RWPE2 (cell line): Measurements from ENCODE around the gene STON2.
"Not testable (repeated sequence)": the region's sequence is repeated elsewhere in the genome, so short reads cannot be mapped to it uniquely, and the experiment has no call there.

ENCODE experiments used
- ATAC-seq: fragments of 200-7000 bp; cut with Tn5 transposase; 3 replicates; pipeline ENCODE4 v1.9.1; 2021; ENCODE audit warnings: low read depth
- DNase-seq: peaks from one replicate; pipeline ENCODE4 v3.0.0-alpha.2; 2020; ENCODE audit warnings: low spot score
- H3K27ac ChIP-seq: fragments of 450-650 bp; 2 replicates; pipeline ENCODE4 v1.5.1; 2017; ENCODE audit warnings: mild to moderate bottlenecking; ENCODE audit not compliant: poor library complexity, severe bottlenecking
- H3K27me3 ChIP-seq: fragments of 250-450 bp; sonication (Bioruptor Pico); 2 replicates; pipeline ENCODE4 v1.5.1; 2021; ENCODE audit warnings: mild to moderate bottlenecking, moderate library complexity; ENCODE audit not compliant: insufficient read depth, poor library complexity, severe bottlenecking
- H3K36me3 ChIP-seq: fragments of 250-450 bp; sonication (Bioruptor Pico); 2 replicates; pipeline ENCODE4 v1.5.1; 2020; ENCODE audit warnings: low read depth, mild to moderate bottlenecking, moderate library complexity
- H3K4me1 ChIP-seq: fragments of 250-450 bp; sonication (Bioruptor Pico); 2 replicates; pipeline ENCODE4 v1.5.1; 2021; ENCODE audit warnings: mild to moderate bottlenecking, moderate library complexity; ENCODE audit not compliant: insufficient read depth, poor library complexity, severe bottlenecking
- H3K4me3 ChIP-seq: fragments of 250-450 bp; sonication (Bioruptor Pico); 2 replicates; pipeline ENCODE4 v1.5.1; 2021; ENCODE audit warnings: mild to moderate bottlenecking, moderate library complexity; ENCODE audit not compliant: severe bottlenecking
- H3K9me3 ChIP-seq: fragments of 250-450 bp; sonication (Bioruptor Pico); 2 replicates; pipeline ENCODE4 v1.5.1; 2021; ENCODE audit warnings: mild to moderate bottlenecking, moderate library complexity; ENCODE audit not compliant: severe bottlenecking
- TF ChIP-seq, protein P1 (sequence below): fragments of 450-650 bp; IDR thresholded peaks from one replicate; pipeline ENCODE4 v1.5.1; 2017; ENCODE audit warnings: mild to moderate bottlenecking, moderate library complexity; ENCODE audit not compliant: poor library complexity, severe bottlenecking

Gene STON2

DNA sequence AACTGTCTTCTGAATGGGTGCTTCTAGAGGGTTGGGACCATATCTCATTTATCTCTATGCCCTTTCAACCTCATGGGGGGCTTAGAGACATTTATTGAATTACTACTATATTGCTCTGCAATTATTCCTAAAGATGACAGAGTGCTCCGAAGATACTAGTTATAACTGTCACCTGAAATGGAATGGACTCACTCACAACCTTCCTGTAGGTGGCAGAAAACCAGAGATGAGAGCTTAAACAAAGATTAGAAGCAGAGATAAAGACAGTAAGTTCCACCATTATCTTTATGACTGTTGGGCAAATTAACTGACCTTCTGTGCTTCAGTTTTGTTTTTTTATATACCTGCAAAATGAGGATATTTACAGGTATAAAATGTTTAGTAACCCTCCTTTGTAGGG, 147.8 kb downstream of the STON2 start:
- DNase-seq, result no peak
- Histone ChIP-seq H3K27ac (no peak overlapping the region), H3K36me3 (no peaks in the 10 kb centered on the region), H3K4me3 (no peak overlapping the region), H3K9me3 (no peaks in the 10 kb centered on the region), H3K4me1 (no peaks in the 10 kb centered on the region), H3K27me3 (no peaks in the 10 kb centered on the region)
- TF ChIP-seq, protein P1, sequence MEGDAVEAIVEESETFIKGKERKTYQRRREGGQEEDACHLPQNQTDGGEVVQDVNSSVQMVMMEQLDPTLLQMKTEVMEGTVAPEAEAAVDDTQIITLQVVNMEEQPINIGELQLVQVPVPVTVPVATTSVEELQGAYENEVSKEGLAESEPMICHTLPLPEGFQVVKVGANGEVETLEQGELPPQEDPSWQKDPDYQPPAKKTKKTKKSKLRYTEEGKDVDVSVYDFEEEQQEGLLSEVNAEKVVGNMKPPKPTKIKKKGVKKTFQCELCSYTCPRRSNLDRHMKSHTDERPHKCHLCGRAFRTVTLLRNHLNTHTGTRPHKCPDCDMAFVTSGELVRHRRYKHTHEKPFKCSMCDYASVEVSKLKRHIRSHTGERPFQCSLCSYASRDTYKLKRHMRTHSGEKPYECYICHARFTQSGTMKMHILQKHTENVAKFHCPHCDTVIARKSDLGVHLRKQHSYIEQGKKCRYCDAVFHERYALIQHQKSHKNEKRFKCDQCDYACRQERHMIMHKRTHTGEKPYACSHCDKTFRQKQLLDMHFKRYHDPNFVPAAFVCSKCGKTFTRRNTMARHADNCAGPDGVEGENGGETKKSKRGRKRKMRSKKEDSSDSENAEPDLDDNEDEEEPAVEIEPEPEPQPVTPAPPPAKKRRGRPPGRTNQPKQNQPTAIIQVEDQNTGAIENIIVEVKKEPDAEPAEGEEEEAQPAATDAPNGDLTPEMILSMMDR, result peak; percentile 38
- no peak for ATAC-seq

DNA sequence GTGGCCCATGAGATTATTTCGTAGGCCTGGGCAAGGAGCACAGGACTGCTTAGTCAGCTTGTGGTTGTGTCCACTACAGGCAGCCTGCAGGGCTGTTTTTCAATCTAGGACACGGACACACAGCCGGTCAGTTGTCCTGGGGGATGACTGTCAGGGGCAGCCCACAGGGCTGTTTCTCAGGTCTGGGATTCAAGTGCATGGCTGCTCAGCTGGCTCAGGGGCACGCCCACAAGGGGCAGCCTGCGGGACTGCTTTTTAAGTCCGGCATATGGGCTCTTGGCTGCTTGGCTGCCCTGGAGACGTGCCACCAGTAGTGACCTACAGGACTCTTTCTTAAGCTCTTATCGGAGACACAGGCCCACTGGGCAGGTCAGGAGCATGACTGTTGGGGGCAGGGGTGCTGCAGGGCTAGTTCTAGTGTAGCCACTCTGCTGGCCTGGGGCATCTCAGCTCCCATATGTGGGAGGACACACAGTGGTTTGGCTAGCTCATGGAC, 152.8 kb downstream of the STON2 start:
- TF ChIP-seq, protein P1, result no peak
- ATAC-seq, result peak; percentile 69; the same call in 2 of the 3 replicates
- H3K9me3 ChIP-seq, result peaks cover 2% of the 10 kb centered on the region

DNA sequence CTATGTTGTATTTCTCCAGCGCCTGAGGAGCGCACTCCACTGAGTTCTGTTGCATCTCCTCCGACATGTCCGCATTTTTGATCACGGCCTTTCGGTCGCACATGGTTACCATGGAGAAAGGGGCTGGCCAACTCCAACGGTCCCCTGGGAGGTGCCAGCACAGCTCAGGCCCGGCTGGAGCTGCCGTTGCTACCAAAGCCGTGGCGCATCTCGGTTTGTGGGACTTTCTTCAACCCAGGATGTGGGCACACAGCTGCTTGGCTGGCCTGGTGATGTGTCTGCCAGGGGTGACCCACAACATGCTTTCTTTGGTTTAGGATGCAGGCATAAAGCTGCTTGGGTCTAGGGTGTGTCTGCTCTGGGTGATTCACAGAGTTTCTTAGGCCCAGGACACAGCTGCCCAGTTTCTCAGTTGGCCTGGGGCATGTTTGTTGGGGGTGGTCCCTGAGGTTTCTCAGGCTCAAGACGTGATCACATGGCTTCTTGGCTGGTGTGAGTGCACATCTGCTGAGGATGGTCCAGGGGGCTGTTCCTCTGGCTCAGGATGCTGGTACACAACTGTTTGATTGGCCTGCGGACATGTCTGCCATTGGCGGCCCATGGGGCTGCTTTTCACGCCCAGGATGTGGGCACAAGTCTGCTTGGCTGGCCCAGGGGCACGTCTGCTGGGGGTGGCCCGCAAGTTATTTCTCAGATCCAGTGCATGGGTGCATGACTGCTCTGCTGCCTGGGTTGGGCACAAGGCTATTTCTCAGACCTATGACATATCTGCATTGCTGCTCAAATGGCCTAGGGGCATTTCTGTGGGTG, 153.5 kb downstream of the STON2 start:
- TF ChIP-seq, protein P1, result no peak
- Histone ChIP-seq H3K4me1 (no peaks in the 10 kb centered on the region), H3K4me3 (no peak overlapping the region), H3K27ac (no peak overlapping the region), H3K36me3 (no peaks in the 10 kb centered on the region), H3K9me3 (peaks cover 4% of the 10 kb centered on the region), H3K27me3 (no peaks in the 10 kb centered on the region)
- ATAC-seq (peak; percentile 52), DNase-seq (no peak)

More for the DNA sequence above, 152.8 kb downstream of the STON2 start:
- no peaks in the 10 kb centered on the region for H3K4me1 ChIP-seq
- H3K4me3 ChIP-seq, result no peak overlapping the region
- H3K36me3 ChIP-seq, result no peaks in the 10 kb centered on the region
- H3K27ac ChIP-seq, result no peak overlapping the region
- peak; percentile 71 for DNase-seq
- H3K27me3 ChIP-seq, result no peaks in the 10 kb centered on the region

GRCh38 chr14:81245771-81246170, 154.4 kb downstream of the STON2 start:
- Histone ChIP-seq H3K36me3 (no peaks in the 10 kb centered on the region), H3K9me3 (peaks cover 4% of the 10 kb centered on the region), H3K4me3 (no peak overlapping the region), H3K4me1 (no peaks in the 10 kb centered on the region), H3K27ac (no peak overlapping the region), H3K27me3 (no peaks in the 10 kb centered on the region)
- DNase-seq, result no peak
- TF ChIP-seq, protein P1, result no peak
- no peak for ATAC-seq

DNA sequence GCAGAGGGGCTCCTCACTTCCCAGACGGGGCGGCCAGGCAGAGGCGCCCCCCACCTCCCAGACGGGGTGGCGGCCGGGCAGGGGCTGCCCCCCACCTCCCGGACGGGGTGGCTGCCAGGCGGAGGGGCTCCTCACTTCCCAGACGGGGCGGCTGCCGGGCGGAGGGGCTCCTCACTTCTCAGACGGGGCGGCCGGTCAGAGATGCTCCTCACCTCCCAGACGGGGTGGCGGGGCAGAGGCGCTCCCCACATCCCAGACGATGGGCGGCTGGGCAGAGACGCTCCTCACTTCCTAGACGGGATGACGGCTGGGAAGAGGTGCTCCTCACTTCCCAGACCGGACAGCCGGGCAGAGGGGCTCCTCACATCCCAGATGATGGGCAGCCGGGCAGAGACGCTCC, 155.7 kb downstream of the STON2 start:
- H3K4me1 ChIP-seq, H3K27ac ChIP-seq, H3K27me3 ChIP-seq, H3K9me3 ChIP-seq, H3K4me3 ChIP-seq, DNase-seq, H3K36me3 ChIP-seq, ATAC-seq: not testable (repeated sequence)
